Heart right ventricle (tissue), 16 donors: Measurements from ENCODE around the gene GNG7. TPM values are rescaled to one million over a fixed set of nuclear protein-coding genes. Genes with fewer than 3 reads are reported as not detected.

ENCODE experiments used
- ATAC-seq, 8 donors: fragments of 200-7000 bp; cut with Tn5 transposase; one replicate each; pipeline ENCODE4 v1.9.1; 2020; ENCODE audit warnings: mild to moderate bottlenecking in 8 of 8, moderate library complexity in 8 of 8, moderate number of reproducible peaks in 1 of 8
- DNase-seq, 2 donors: peaks; one replicate each; pipeline ENCODE4 v3.0.0-alpha.2; 2020
- H3K27ac ChIP-seq, 10 donors: fragments of 200-600 bp; sonication (generic) in 2 of 10; one replicate each; pipeline versions ENCODE4 v1.5.0 to v1.8.0; 2020 to 2022; ENCODE audit warnings: mild to moderate bottlenecking in 3 of 10
- H3K27me3 ChIP-seq, 7 donors: fragments of 200-600 bp; one replicate each; pipeline ENCODE4 v1.8.0; 2021 to 2022; ENCODE audit warnings: mild to moderate bottlenecking in 2 of 7
- H3K36me3 ChIP-seq, 9 donors: fragments of 200-600 bp; sonication (generic) in 1 of 9; one replicate each; pipeline versions ENCODE4 v1.5.0 to v1.8.0; 2020 to 2022; ENCODE audit warnings: mild to moderate bottlenecking in 2 of 9
- H3K4me1 ChIP-seq, 9 donors: fragments of 200-600 bp; sonication (generic) in 1 of 9; one replicate each; pipeline versions ENCODE4 v1.5.0 to v1.8.0; 2020 to 2022; ENCODE audit warnings: mild to moderate bottlenecking in 4 of 9
- H3K4me3 ChIP-seq, 10 donors: fragments of 200-600 bp; sonication (generic) in 2 of 10; one replicate each; pipeline versions ENCODE4 v1.5.0 to v1.8.0; 2020 to 2022; ENCODE audit warnings: mild to moderate bottlenecking in 7 of 10, moderate library complexity in 2 of 10
- H3K9me3 ChIP-seq, 11 donors: fragments of 200-600 bp in 10 of 11; sonication (generic) in 2 of 11; one replicate each; pipeline versions ENCODE4 v1.5.0 to v1.8.0; 2013 to 2022; ENCODE audit warnings: mild to moderate bottlenecking in 2 of 11, control low read depth in 1 of 11, moderate library complexity in 1 of 11
- CTCF ChIP-seq, 9 donors: fragments of 200-600 bp; sonication (generic) in 2 of 9; IDR thresholded peaks; one replicate each; pipeline versions ENCODE4 v1.5.0 to v1.8.0; 2021 to 2022; ENCODE audit warnings: antibody characterized with exemption in 9 of 9, mild to moderate bottlenecking in 5 of 9, moderate library complexity in 1 of 9
- WGBS, 2 donors: extraction: QIAGEN DNeasy Blood & Tissue Kit; methylation state at CpG; one replicate each; pipeline ENCODE4 v1.1.7; 2013; ENCODE audit warnings: inconsistent platforms in 1 of 2; 5-methylcytosine and 5-hydroxymethylcytosine counted together
- intact Hi-C, 10 donors: fragments of 100-400 bp; cut with DNase I; formaldehyde crosslinking; loops; one replicate each; pipeline versions ENCODE4 v1.11.1 to v1.14.2; 2022
- polyA plus RNA-seq, 2 donors: library from polyadenylated mRNA; stranded (reverse); fragments of 200-250 nt; gene quantifications; one replicate each; pipeline ENCODE4 v1.2.3, GENCODE V29; 2013
- total RNA-seq, 10 donors: library from RNA; stranded (reverse); fragmentation: NEBNext Ultra II Directional in 3 of 10; extraction: Animal tissue kit (Norgen Biotek cat#: 25700) in 3 of 10; gene quantifications; one replicate each; pipeline versions ENCODE4 v1.2.1 to v1.2.4, GENCODE V29; 2021 to 2023
- donor health status: Arrhythmogenic right ventricular cardiomyopathy.
- donor health status: ischemic (EF 13 %, LVEDD 7.1; RV severe dilation, severe dysfunction).
- donor health status: healthy with polysubstance abuse.
- donor health status: DM: no; HTN: yes; CAD: no.
- donor health status: DM: no; HTN: no; CAD: no.
- donor health status: ischemic (EF 25% LVEDD 6.9; RV normal size, moderate dysfunction).
- donor health status: ischemic (EF 25% LVEDD 5.7; RV mildly dilated, moderate dysfunction).
- donor health status: healthy.
- donor health status: DM: yes; HTN: yes; CAD: no.
- donor health status: Ischemic cardiomyopathy.
- donor health status: ischemic (EF 35%, LVEDD 5.7; RV mildly dilated, moderate dysfunction).
- donor health status: nonischemic (EF 11% LVEDD 7.7; RV severe dilation, severe dysfunction).
- donor health status: DM: yes; HTN: yes; CAD: no.
- donor health status: PGD.
- donor health status: ischemic (EF 29% LVEDD 5.4; RV normal size, mild dysfunction).
- donor health status: nonischemic (EF 23%, LVEDD 6.1; RV moderate dilation, normal function).

Gene GNG7
- total and polyA plus RNA-seq, 12 donors: 8.4 to 56.9 (median 39.1) TPM

GRCh38 chr19:2488405-2488941 is 214.0 kb downstream of the GNG7 start:
- H3K4me1 ChIP-seq: peaks cover 5 to 38% (median 24%) of the 10 kb centered on the region in 9 donors
- H3K27ac ChIP-seq: peak overlapping the region in 9 of 10 donors; percentile 53 to 81 (median 72)
- intact Hi-C loops: loop anchor here in 1 of 10 donors (10.0 kb wide), 1 partner anchor 46 kb away; no protein-coding TSS in a partner anchor
- H3K36me3 ChIP-seq: no peaks in the 10 kb centered on the region
- ATAC-seq: peak in 7 of 8 donors; percentile 2 to 44 (median 24)
- H3K27me3 ChIP-seq: peaks cover 0 to 57% (median 0%) of the 10 kb centered on the region in 7 donors
- WGBS, 2 donors: 13 to 27% methylated on average over 32 of the region's 32 CpGs
- H3K9me3 ChIP-seq: peaks cover 0 to 8% (median 1%) of the 10 kb centered on the region in 11 donors
- TF ChIP-seq CTCF (IDR thresholded peaks at IDR 0.05): no peak
- H3K4me3 ChIP-seq: peak overlapping the region in 9 of 10 donors; percentile 40 to 68 (median 54)
- DNase-seq: no peak

- 37 to 43% methylated on average over 15 of the region's 15 CpGs for WGBS, 2 donors
- ATAC-seq (peak in 5 of 8 donors; percentile 19 to 41 (median 38)), DNase-seq (no peak)
- Histone ChIP-seq H3K9me3 (peaks cover 0 to 15% (median 8%) of the 10 kb centered on the region in 11 donors), H3K27me3 (peaks cover 0 to 51% (median 0%) of the 10 kb centered on the region in 7 donors), H3K4me1 (peaks cover 5 to 38% (median 24%) of the 10 kb centered on the region in 9 donors), H3K36me3 (no peaks in the 10 kb centered on the region), H3K27ac (peak overlapping the region in 5 of 10 donors; percentile 72 to 81 (median 78)), H3K4me3 (peak overlapping the region in 8 of 10 donors; percentile 3 to 68 (median 54))
- no peak for TF ChIP-seq CTCF (IDR thresholded peaks at IDR 0.05)
- intact Hi-C loops: loop anchor here in 1 of 10 donors (10.0 kb wide), 1 partner anchor 47 kb away; no protein-coding TSS in a partner anchor
These were observed 214.7 kb downstream of the GNG7 start for GRCh38 chr19:2487842-2488241.

DNA sequence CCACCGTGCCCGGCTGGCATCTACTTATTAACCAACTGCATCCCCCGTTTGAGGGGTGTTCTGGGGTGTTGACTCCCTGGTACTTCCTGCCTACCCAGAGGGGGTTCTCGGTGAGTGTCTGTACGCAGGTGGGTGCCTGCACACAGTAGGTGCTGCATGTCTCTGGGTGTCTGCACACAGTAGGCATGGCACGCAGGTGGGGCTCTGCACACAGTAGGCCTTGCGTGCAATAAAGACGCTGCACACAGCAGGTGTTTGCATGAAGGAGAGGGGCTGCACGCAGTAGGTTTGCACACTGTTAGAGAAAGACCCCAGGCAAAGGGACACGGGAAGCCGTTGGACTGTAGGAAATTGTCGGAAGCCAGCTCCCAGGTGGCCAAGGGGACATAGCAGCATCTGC is 215.4 kb downstream of the GNG7 start:
- Histone ChIP-seq H3K4me1 (peaks cover 5 to 38% (median 24%) of the 10 kb centered on the region in 9 donors), H3K27me3 (peaks cover 0 to 50% (median 0%) of the 10 kb centered on the region in 7 donors), H3K9me3 (peaks cover 0 to 22% (median 8%) of the 10 kb centered on the region in 11 donors), H3K36me3 (no peaks in the 10 kb centered on the region), H3K27ac (no peak overlapping the region), H3K4me3 (no peak overlapping the region)
- no peak for ATAC-seq
- 87 to 88% methylated on average over 12 of the region's 12 CpGs for WGBS, 2 donors
- intact Hi-C loops: loop anchor here in 1 of 10 donors (10.0 kb wide), 1 partner anchor 48 kb away; no protein-coding TSS in a partner anchor
- DNase-seq: no peak
- no peak for TF ChIP-seq CTCF (IDR thresholded peaks at IDR 0.05)

- 74 to 77% methylated on average over 8 of the region's 8 CpGs for WGBS, 2 donors
- H3K4me3 ChIP-seq: no peak overlapping the region
These were observed 217.1 kb downstream of the GNG7 start for GRCh38 chr19:2485428-2485827.

More at GRCh38 chr19:2485428-2485827, 217.1 kb downstream of the GNG7 start:
- intact Hi-C loops: loop anchor here in 1 of 10 donors (10.0 kb wide), 1 partner anchor 49 kb away; no protein-coding TSS in a partner anchor
- Histone ChIP-seq H3K27ac (no peak overlapping the region), H3K36me3 (no peaks in the 10 kb centered on the region), H3K27me3 (peaks cover 0 to 34% (median 0%) of the 10 kb centered on the region in 7 donors), H3K4me1 (peaks cover 5 to 28% (median 20%) of the 10 kb centered on the region in 9 donors), H3K9me3 (peaks cover 0 to 27% (median 8%) of the 10 kb centered on the region in 11 donors)
- ATAC-seq (no peak), DNase-seq (no peak)
- no peak for TF ChIP-seq CTCF (IDR thresholded peaks at IDR 0.05)
